Heart left ventricle (tissue), 13 donors: ENCODE measurements around the gene TTC8.

ENCODE experiments used
- CTCF ChIP-seq, 12 donors: fragments of 200-600 bp; sonication (generic) in 4 of 12; IDR thresholded peaks; one replicate each; pipeline versions ENCODE4 v1.5.0 to v1.8.0; 2018 to 2022; ENCODE audit warnings: antibody characterized with exemption in 12 of 12, mild to moderate bottlenecking in 5 of 12
- POLR2A ChIP-seq, 2 donors: fragments of 450-650 bp; IDR thresholded peaks; one replicate each; pipeline ENCODE4 v1.6.1; 2017; ENCODE audit warnings: antibody characterized with exemption in 2 of 2, mild to moderate bottlenecking in 2 of 2, moderate library complexity in 2 of 2
- donor health status: ischemic (EF 13 %, LVEDD 7.1; RV severe dilation, severe dysfunction).
- donor health status: DM: no; HTN: yes; CAD: no.
- donor health status: DM: no; HTN: no; CAD: no.
- donor health status: ischemic (EF 25% LVEDD 6.9; RV normal size, moderate dysfunction).
- donor health status: ischemic (EF 25% LVEDD 5.7; RV mildly dilated, moderate dysfunction).
- donor health status: ischemic (EF 35%, LVEDD 5.7; RV mildly dilated, moderate dysfunction).
- donor health status: nonischemic (EF 11% LVEDD 7.7; RV severe dilation, severe dysfunction).
- donor health status: DM: yes; HTN: yes; CAD: no.
- donor health status: PGD.
- donor health status: ischemic (EF 29% LVEDD 5.4; RV normal size, mild dysfunction).
- donor health status: nonischemic (EF 23%, LVEDD 6.1; RV moderate dilation, normal function).

- TF ChIP-seq CTCF (IDR thresholded peaks at IDR 0.05) = no peak
- TF ChIP-seq POLR2A (IDR thresholded peaks at IDR 0.05) = no peak
Observed at GRCh38 chr14:88829188-88829587, 4.7 kb downstream of the TTC8 start.
